Activated CD4-positive, alpha-beta T cell treated with anti-CD3 and anti-CD28 coated beads, Interleukin-2, amount 10 ng/mL, durations not matched to agents 7 days and 5 days (primary cell): ENCODE data around the gene ANGEL2. TPM values are rescaled to one million over a fixed set of nuclear protein-coding genes. Genes with fewer than 3 reads are reported as not detected.

Experiments
- CTCF ChIA-PET: fragments of 350-600 bp; sonication (Branson Sonifier 250); formaldehyde crosslinking; loops from one replicate; lab custom pipeline; 2021; ENCODE audit warnings: antibody characterized with exemption; lab: Charles Lee
- POLR2A ChIA-PET: fragments of 350-600 bp; sonication (Branson Sonifier 250); formaldehyde crosslinking; loops from one replicate; lab custom pipeline; 2021; ENCODE audit warnings: antibody characterized with exemption; lab: Charles Lee
- DNase-seq: peaks from one replicate; pipeline ENCODE4 v3.0.0-alpha.2; 2020
- H3K27ac Mint-ChIP-seq: one replicate; pipeline ENCODE4 v1.8.0; 2021; ENCODE audit warnings: mild to moderate bottlenecking, moderate library complexity, mixed read lengths
- H3K27me3 Mint-ChIP-seq: one replicate; pipeline ENCODE4 v1.8.0; 2021; ENCODE audit warnings: mixed read lengths
- H3K36me3 Mint-ChIP-seq: one replicate; pipeline ENCODE4 v1.8.0; 2021; ENCODE audit warnings: low read depth, mixed read lengths
- H3K4me1 Mint-ChIP-seq: one replicate; pipeline ENCODE4 v1.8.0; 2021; ENCODE audit warnings: mixed read lengths
- H3K4me3 Mint-ChIP-seq: one replicate; pipeline ENCODE4 v1.8.0; 2021; ENCODE audit warnings: mild to moderate bottlenecking, moderate library complexity, mixed read lengths
- H3K9me3 Mint-ChIP-seq: one replicate; pipeline ENCODE4 v1.8.0; 2021; ENCODE audit warnings: mixed read lengths
- total RNA-seq, 2 experiments: library from RNA; stranded (reverse); gene quantifications; one replicate each; pipeline ENCODE4 v1.2.3, GENCODE V29; 2021

ANGEL2 gene
- total RNA-seq, 2 experiments from 2014 or later = 51.8 to 57.7 TPM

DNA sequence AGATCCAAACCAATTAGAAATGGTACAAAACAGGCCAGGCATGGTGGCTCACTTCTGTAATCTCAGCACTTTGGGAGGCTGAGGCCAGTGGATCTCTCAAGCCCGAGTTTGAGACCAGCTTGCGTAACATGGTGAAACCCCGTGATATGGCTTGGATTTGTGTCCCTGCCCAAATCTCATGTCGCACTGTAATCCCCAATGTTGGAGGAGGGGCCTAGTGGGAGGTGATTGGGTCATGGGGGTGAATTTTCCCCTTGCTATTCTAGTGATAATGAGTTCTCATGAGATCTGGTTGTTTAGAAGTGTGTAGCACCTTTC, 72.3 kb downstream of the ANGEL2 start:
- POLR2A ChIA-PET = no interaction called here
- H3K27me3 Mint-ChIP-seq = peaks cover 21% of the 10 kb centered on the region
- H3K4me3 Mint-ChIP-seq = no peak overlapping the region
- peaks cover 3% of the 10 kb centered on the region for H3K9me3 Mint-ChIP-seq
- CTCF ChIA-PET = no interaction called here
- H3K4me1 Mint-ChIP-seq = no peaks in the 10 kb centered on the region
- no peaks in the 10 kb centered on the region for H3K36me3 Mint-ChIP-seq
- DNase-seq = no peak
- H3K27ac Mint-ChIP-seq = no peak overlapping the region

DNA sequence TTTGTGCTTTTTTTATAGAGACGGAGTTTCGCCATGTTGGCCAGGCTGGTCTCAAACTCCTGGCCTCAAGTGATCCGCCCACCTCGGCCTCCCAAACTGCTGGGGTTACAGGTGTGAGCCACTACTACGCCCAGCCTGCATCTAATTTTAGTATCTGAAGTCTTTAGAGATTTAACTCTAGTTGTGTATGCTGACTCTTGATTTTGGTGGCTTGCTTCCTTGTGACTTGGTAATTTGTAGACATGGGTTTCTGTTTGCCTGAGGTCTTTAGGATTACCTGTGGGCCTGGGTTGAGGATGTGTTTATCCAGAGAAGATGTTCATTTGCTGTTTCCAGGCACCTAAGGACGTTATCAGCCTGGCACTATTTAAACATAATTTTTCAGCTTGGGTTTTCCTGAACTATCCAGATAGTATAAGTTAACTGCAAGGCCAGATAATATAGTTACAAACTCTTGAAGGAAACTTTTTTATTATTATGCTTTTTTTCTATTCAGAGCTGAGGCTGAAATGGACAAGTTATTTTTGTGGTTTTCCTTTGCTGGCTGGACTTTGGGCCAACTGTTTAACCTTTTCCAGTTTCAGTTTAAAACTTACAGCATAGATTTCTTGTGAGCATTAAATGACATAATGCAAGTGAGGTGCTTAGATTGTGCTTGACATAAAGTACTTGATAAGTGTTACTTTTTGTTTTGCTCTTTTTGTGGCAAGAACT, 72.8 kb downstream of the ANGEL2 start:
- no peaks in the 10 kb centered on the region for H3K36me3 Mint-ChIP-seq
- H3K4me3 Mint-ChIP-seq = no peak overlapping the region
- H3K27me3 Mint-ChIP-seq = peaks cover 20% of the 10 kb centered on the region
- no peak for DNase-seq
- ChIA-PET POLR2A (no interaction called here), CTCF (no interaction called here)
- H3K9me3 Mint-ChIP-seq = peaks cover 3% of the 10 kb centered on the region
- H3K27ac Mint-ChIP-seq = no peak overlapping the region
- H3K4me1 Mint-ChIP-seq = no peaks in the 10 kb centered on the region

Other genes with a start within 250 kb of the ANGEL2 start
- gene NSL1, start 224.1 kb downstream of the ANGEL2 start, total RNA-seq = 10 to 100 TPM; 42.8 to 46.0 TPM
- 10 to 100 TPM; 15.3 to 17.4 TPM for gene TATDN3, start 224.0 kb downstream of the ANGEL2 start, total RNA-seq
- gene SPATA45, start 168.2 kb downstream of the ANGEL2 start, total RNA-seq = under 1 TPM in 1 of 2 experiments, not detected in 1; 0.45 TPM
- gene FLVCR1, start 157.6 kb downstream of the ANGEL2 start, total RNA-seq = 10 to 100 TPM; 11.4 to 16.7 TPM
- under 1 TPM in 1 of 2 experiments, not detected in 1; 0.12 TPM for gene VASH2, start 65.3 kb downstream of the ANGEL2 start, total RNA-seq
- gene RPS6KC1, start 35.4 kb upstream of the ANGEL2 start, total RNA-seq = 10 to 100 TPM in 1 of 2 experiments, 1 to 10 TPM in 1; 9.8 to 12.8 TPM